NCI-H345 (cell line): ENCODE measurements around the gene MEIS2.

ENCODE experiments used
- DNase-seq: peaks from one replicate; lab custom pipeline; 2025; lab: John Stamatoyannopoulos, UW

MEIS2 gene

GRCh38 chr15:36933255-36933990, 166.9 kb downstream of the MEIS2 start:
- DNase-seq = no peak

DNA sequence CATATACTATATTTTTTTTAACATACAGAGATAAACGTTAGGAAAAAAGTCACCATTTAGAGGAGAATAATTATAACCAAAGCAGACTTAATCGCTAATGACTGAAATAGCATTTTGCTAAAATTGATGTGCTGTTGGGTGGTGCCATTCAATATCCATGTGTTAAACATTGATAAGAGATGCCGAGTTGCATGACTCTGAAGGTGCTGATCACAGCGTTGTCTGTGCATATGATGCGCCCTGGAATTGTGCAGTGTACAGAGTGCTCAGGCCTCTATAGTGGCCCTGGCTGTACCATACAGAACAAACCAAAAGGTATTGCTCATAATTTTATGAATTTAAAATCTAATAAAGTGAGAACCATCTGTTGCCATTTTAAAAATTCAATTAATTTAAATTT, 168.3 kb downstream of the MEIS2 start:
- no peak for DNase-seq

GRCh38 chr15:36931434-36931833, 168.9 kb downstream of the MEIS2 start:
- DNase-seq = no peak

GRCh38 chr15:36926427-36926825, 173.9 kb downstream of the MEIS2 start:
- no peak for DNase-seq

DNA sequence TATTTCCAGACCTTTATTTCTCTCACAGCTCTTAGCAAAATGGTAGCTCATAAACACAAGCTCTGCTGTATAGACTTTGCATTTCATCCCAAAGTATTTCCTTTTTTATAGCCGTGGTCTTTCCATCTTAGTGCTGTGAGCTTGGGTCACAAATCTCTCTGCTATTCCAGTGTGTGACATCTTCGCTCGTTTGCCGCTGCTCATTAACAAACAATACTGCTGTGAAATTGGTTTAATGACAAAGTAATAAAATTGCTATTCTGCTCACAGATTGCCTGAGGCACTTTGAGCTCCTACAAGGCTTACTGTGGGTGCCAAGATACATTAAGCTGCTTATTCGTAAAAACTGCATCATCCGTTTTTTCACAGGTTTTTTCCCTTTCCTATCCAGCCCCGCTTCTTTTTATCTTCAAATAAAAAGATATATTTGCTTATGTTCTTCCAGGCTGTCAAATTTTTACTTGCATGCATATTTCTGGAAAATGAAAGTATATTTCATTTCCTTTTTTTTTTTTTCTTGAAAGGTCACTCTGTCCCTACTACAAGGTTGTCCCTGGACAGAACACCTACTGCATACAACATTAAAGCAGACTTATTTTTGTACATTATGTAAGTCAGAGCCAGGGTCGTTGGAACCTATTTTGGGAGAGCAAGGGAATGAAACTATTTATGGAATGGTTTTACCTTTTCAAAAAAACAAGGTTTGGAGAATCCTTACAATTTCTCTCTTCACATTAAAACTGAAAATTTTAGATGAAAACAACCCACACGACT, 174.5 kb downstream of the MEIS2 start:
- no peak for DNase-seq

GRCh38 chr15:36925049-36925448, 175.3 kb downstream of the MEIS2 start:
- DNase-seq = no peak

- no peak for DNase-seq
Measured at GRCh38 chr15:36924034-36924433, 176.3 kb downstream of the MEIS2 start.

- DNase-seq = no peak
Measured at GRCh38 chr15:36921484-36922091, 178.8 kb downstream of the MEIS2 start.

GRCh38 chr15:36917411-36918267, 182.7 kb downstream of the MEIS2 start:
- no peak for DNase-seq

DNA sequence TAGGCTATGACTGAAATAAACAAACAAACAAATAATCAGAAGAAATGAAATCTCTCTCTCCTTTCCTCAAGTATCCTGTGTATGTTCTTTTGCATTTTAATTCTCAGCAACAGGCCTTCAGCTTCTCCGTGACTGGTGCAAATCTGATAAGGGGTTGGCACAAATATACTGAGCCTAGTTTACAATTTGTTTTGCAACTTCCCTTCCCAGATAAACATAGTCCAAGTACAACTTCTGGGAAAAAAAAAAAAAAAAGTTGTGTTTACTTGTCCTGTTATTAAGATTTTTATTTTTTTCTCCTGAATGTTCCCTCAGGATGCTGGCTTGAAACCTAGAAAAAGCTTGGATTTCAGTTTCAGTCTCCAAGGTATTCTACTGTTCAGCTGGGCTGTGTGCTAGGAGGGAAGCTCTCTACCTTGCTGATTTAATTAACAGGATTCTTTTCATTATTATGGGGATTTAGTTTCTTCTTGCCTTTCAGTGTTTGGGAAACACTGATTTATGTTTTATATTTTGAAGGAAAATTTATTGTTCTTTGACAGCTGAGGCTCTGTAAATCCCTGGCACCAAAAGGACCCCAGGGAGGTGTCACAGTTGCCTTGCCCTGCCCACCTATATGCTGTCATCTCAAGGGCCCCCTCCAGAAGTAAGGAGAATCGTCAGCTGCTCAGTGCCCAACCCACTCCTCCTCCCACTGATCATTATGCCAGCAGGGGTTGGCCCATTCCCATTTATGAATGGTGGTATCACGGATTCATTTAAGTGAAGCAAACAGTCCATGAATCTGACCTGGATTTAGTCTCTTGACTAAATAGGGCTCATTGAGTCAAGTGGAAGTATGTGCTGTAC, 185.2 kb downstream of the MEIS2 start:
- peak; percentile 2 for DNase-seq

DNA sequence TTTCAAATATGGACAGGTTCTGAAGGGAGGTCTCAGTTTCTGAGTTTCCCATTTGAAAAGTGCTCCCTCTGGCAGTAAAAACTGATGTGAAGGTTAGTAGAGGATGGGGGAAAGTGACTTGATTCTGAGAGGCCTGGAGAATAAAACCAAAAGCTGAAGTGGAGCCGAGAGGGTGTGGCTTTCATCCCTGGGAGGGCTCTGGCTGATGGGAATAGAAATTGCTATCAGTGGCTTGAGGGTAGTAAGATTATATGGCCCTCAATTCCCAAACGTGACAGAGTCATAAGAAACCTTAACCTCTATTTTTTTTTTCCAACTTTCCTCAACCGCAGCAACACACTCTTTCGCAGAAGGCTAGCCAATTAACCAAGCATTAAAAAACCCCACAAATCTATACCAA, 185.9 kb downstream of the MEIS2 start:
- no peak for DNase-seq

GRCh38 chr15:36912311-36912712, 188.0 kb downstream of the MEIS2 start:
- no peak for DNase-seq

- no peak for DNase-seq
Measured at GRCh38 chr15:36911322-36911944, 188.9 kb downstream of the MEIS2 start.

- no peak for DNase-seq
Measured at GRCh38 chr15:36908991-36909390, 191.4 kb downstream of the MEIS2 start.

GRCh38 chr15:36907295-36907694, 193.1 kb downstream of the MEIS2 start:
- no peak for DNase-seq

GRCh38 chr15:36905908-36906307, 194.4 kb downstream of the MEIS2 start:
- DNase-seq = no peak

DNA sequence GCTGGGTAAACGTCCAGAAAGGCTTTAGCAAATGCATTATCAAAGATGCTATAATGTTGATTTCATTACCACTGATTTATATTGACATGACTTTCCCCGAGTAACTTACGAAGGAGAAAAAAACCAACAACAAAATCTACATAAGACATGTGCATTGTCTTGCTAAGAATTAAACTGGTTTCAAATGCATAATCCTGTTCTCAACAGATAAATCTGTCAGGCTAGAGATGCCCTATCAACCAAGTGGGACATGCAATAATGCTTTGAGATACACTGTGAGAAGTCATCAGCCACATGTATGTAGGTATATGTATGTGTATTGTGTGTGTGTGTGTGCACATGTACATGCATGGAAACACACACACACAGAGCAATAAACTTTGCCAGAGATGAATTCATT, 195.6 kb downstream of the MEIS2 start:
- no peak for DNase-seq

DNA sequence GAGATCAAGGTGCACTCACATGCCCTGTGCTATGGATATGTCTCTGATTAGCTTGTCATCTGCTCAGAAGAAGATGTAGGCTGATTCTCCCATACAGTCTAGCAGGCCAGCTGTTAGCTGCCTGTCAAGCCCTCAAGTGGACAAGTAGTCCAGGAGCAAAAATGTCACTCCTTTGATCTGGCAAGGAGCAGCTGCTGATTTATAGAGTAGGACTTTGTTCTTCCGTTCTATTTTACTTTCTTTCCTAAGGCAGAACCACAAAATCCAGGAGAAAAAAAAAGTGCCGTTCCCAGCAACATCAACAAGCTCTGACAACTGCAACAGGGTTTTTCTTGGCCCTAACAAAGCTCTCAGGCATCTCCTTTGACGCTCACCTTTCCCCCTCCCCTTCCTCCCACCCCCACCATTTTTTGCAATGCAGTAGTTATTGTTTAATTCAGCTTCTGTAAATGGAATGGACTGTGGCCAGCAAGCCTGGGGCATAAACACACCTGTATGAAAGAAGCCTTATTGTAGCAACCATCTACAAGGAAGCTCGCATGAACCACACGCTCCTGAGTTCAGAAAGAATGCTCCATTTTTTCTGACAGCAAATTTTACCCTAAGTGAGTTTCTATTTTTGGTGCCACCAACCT, 196.3 kb downstream of the MEIS2 start:
- DNase-seq = peak; percentile 18

GRCh38 chr15:36903195-36903594, 197.2 kb downstream of the MEIS2 start:
- no peak for DNase-seq

DNA sequence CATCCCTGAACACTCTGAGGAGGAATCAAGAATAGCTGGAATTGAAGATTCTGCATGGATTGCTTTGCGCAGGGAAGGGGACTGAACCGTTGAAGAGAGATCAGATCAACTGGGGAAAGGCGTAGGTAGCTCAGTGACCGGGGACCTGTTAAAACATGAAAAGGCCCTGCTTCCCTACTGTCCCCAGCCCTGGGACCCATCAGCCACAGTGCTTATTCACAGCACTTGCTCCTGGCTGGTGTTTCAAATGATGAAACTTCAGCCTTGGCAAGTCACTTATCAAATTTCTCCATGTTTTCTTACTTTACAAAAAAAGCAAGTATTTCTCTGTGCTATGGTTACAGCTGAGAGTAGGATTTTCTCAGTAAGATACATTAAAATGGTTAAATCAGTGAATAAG, 199.3 kb downstream of the MEIS2 start:
- DNase-seq = no peak
